Gastrocnemius medialis (tissue), 4 donors: ENCODE data around the gene TMEM72.

Source experiments
- CTCF ChIP-seq, 5 experiments: fragments of 450-650 bp in 3 of 5; fragments of 200-600 bp in 2 of 5; sonication (generic) in 2 of 5; IDR thresholded peaks in 4 of 5; conservative IDR thresholded peaks in 1 of 5; 1 replicate in 4 of 5; 2 replicates in 1 of 5; pipeline ENCODE4 v1.5.1; 2016 to 2019; ENCODE audit warnings: antibody characterized with exemption in 5 of 5, mild to moderate bottlenecking in 3 of 5, moderate library complexity in 3 of 5
- POLR2A ChIP-seq, 2 donors: fragments of 450-650 bp; IDR thresholded peaks; one replicate each; pipeline ENCODE4 v1.6.1; 2017; ENCODE audit warnings: antibody characterized with exemption in 2 of 2, mild to moderate bottlenecking in 2 of 2, moderate library complexity in 2 of 2

GRCh38 chr10:44925224-44925623, 14.1 kb downstream of the TMEM72 start:
- TF ChIP-seq POLR2A (IDR thresholded peaks at IDR 0.05) = no peak
- TF ChIP-seq CTCF (IDR thresholded peaks at IDR 0.05 in 4 of 5, conservative IDR thresholded peaks at IDR 0.05 in 1 of 5) = no peak
